Stimulated activated naive CD8-positive, alpha-beta T cell treated with anti-CD3 and anti-CD28 coated beads, Interleukin-15, Interleukin-2, amounts not matched to agents 100 U/mL and 50 U/mL, for 24 hours (primary cell): ENCODE measurements around the gene YPEL2.
"Not testable (repeated sequence)": the region's sequence is repeated elsewhere in the genome, so short reads cannot be mapped to it uniquely, and the experiment has no call there.

Source experiments
- ATAC-seq: fragments of 150-1000 bp; cut with Tn5 transposase; one replicate; pipeline ENCODE4 v1.10.0; 2021
- DNase-seq: peaks from one replicate; pipeline ENCODE4 v3.0.0; 2021

YPEL2 gene

GRCh38 chr17:59406808-59407381 lies 75.4 kb downstream of the YPEL2 start:
- no peak for DNase-seq
- ATAC-seq: no peak

DNA sequence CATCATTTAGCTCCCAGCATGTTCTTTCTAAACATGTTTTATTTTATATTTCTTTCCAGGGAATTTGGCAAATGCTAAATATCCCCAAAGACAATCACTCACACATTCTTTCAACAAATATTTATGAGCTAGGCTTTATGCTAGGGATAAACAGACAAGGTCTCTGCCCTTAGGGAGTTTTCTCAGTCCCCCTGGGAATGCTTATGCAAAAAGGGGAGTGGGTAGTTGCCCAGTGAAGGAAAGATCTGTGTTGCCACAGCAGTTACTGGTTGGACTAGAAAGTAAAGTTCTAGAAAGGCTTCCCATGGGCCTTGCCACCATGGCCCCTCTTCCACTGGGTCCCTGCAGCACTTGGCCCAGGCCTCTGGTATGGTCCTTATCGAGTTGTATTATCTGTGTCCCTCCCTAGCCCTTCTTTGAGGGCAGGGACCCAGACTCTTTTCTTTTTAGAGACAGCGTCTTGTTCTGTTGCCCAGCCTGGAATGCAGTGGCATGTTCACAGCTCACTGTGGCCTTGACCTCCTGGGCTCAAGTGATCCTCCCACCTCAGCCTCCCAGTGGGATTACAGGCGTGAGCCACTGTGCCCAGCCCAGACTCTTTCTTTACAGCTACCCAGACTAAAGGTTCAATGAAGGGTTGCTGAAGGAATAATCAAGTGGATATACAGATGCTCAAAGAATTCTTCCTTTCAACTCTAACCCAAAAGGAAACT lies 78.0 kb downstream of the YPEL2 start:
- DNase-seq (no peak), ATAC-seq (no peak)

DNA sequence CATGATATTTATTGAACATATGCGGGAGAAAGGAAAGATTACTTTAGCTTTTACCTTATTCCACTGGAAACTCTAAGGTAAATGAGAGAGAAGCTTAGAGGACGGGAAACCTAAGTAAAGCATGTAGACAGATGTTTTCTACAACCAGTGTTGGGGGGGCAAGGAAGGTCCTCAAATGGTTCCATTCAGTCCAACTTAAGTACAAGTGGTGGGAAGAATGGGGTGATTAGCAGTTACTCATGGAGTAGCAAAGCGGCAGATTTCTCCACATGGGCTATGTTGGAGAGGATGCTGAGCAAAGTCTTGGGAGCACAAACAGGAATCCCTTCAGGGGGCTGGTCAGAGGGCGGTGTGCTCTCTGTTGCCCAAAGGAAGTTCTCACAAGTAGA lies 78.6 kb downstream of the YPEL2 start:
- no peak for DNase-seq
- ATAC-seq: no peak

DNA sequence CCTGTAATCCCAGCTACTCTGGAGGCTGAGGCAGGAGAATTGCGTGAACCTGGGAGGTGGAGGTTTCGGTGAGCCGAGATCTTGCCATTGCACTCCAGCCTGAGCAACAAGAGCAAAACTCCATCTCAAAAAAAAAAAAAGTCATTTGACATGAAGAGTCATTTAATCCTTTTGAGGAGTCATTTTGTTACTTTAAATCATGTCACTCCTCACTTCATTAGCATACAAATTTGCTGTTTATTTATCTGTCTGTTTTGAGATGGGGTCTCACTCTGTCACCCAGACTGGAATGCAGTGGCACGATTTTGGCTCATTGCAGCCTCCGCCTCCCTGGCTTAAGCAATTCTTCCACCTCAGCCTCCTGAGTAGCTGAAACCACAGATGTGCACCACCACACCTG lies 81.0 kb downstream of the YPEL2 start:
- DNase-seq, ATAC-seq: not testable (repeated sequence)

- DNase-seq (no peak), ATAC-seq (no peak)
Measured at GRCh38 chr17:59413014-59413766, 81.7 kb downstream of the YPEL2 start.

DNA sequence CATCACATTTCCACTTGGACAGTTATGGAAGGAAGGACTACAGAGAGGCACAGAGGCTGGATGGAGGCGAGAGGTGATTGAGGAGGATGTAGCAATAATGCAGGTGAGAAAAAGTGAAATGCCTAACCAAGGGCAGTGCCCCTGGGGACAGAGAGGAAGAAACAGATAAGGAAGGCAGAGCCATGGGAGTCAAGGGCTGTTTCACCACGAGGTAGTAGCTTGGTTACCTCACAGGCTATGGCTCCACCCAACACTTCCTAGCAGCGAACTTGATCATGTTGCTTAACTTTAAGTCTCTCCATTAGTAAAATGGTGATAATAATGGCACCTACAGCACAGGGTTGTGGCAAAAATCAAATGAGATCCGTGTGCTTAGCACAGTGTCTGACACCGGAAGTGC lies 83.9 kb downstream of the YPEL2 start:
- no peak for DNase-seq
- ATAC-seq: no peak

GRCh38 chr17:59416184-59416583 lies 84.7 kb downstream of the YPEL2 start:
- ATAC-seq (peak; percentile 32), DNase-seq (no peak)

GRCh38 chr17:59417452-59417851 lies 86.0 kb downstream of the YPEL2 start:
- DNase-seq (no peak), ATAC-seq (no peak)

GRCh38 chr17:59418732-59419166 lies 87.3 kb downstream of the YPEL2 start:
- ATAC-seq: no peak
- no peak for DNase-seq

- ATAC-seq: no peak
- no peak for DNase-seq
Measured at GRCh38 chr17:59420901-59421300, 89.4 kb downstream of the YPEL2 start.

GRCh38 chr17:59421722-59422121 lies 90.3 kb downstream of the YPEL2 start:
- DNase-seq (no peak), ATAC-seq (no peak)

GRCh38 chr17:59423137-59423724 lies 91.8 kb downstream of the YPEL2 start:
- DNase-seq: no peak
- no peak for ATAC-seq

DNA sequence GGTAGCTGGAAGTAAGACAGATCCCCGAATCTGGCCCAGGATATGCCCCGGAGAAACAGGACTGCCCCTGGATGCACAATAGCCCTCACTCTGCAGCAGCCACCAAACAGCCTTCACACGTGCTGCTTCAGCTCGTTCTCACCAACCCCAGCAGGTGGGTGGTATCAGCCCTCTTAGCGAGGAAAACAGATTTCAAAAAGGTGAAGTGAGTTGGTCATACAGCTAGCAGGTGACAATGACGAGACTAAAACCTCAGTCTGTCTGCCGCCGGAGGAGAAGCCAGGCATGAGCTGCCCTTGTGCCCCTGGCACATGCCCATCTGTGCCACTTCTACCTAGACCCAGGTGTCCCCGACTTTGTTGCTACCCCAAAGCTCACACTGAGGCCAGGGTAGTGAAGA lies 92.4 kb downstream of the YPEL2 start:
- ATAC-seq: no peak
- no peak for DNase-seq

DNA sequence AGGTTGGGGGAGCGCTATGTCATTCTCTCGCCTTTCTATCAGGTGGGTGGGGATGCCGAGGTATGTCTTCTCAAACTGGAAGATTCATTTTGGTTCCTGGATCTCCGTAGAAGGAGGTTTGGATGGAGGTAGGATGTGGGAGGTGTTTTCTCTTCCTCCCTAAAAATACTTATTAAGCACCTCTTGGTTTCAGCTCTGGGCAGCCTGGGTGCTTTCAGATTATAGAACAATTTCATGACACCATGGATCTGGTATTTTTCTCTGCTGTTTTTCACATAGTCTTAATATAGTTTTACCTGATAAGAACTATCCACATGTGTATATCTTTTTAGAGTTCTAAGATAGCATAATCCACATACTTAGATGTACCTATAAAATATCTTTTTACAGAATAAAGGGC lies 92.9 kb downstream of the YPEL2 start:
- ATAC-seq (no peak), DNase-seq (no peak)

DNA sequence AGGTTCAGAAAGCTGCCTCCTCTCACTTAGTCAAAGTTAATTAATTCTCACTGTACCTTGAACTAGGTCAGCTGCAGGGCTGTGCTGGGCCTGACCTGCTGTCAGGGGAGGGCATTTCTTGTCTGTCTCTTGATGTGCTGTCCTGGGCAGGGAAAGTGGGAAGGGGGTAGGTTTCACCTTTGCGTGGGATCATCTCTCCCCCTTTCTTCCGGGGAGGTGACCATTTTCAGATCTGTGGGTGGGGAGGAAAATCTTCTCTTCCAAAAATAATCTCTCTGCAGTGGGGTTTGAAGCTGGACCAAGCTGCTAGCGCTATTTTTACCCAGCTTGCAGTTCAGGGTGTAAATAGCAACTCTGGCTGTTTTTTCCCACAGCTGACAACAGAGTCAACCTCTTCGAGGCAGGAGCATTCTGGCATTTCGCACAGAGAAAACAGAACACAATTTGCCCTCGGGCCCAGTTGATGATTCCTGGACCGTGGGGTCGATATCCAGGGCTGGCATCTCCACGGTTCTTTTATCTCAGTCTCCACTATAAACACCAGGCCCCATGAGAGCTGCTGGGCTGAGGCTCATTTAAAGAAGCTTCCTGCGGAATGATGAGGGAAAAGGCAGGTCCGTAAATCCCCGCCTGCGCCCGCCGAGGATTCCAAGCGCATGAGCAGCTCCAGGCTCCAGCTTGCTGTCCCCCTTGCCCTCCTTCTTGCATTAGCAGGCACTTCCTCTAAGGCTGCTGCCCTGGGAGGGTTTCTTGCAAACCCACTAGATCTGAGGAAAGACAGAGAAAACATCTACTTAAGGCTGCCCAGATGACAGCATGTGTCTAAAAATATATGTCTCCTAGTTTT lies 93.9 kb downstream of the YPEL2 start:
- ATAC-seq (no peak), DNase-seq (no peak)

DNA sequence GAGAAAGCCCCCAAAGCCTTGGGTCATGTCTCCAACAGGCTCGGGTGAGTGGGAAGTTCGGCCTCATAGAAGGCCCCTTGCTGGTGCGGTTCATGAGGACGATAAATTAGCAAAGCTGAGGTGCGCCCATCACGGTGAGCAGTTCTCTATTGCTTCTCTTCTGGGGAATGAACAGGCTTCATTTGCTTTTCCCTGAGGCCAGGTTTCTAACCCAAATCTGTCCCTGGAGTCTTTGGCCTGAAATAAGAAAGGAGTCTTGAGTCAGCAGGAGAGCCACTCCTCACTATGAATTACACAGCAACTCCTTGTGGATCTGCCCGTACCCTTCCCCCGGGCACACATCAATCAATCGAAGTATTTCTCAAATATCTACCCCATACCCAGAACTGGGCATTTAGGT lies 94.6 kb downstream of the YPEL2 start:
- ATAC-seq: no peak
- DNase-seq: no peak

- ATAC-seq: peak; percentile 98
- DNase-seq: peak; percentile 40
Measured at GRCh38 chr17:59427425-59427921, 96.0 kb downstream of the YPEL2 start.

- ATAC-seq: no peak
- no peak for DNase-seq
Measured at GRCh38 chr17:59427996-59428395, 96.5 kb downstream of the YPEL2 start.

GRCh38 chr17:59428916-59429485 lies 97.5 kb downstream of the YPEL2 start:
- no peak for ATAC-seq
- DNase-seq: no peak

GRCh38 chr17:59431601-59432000 lies 100.1 kb downstream of the YPEL2 start:
- no peak for ATAC-seq

GRCh38 chr17:59432657-59433056 lies 101.2 kb downstream of the YPEL2 start:
- ATAC-seq: no peak
- no peak for DNase-seq

More at GRCh38 chr17:59431601-59432000, 100.1 kb downstream of the YPEL2 start:
- no peak for DNase-seq

DNA sequence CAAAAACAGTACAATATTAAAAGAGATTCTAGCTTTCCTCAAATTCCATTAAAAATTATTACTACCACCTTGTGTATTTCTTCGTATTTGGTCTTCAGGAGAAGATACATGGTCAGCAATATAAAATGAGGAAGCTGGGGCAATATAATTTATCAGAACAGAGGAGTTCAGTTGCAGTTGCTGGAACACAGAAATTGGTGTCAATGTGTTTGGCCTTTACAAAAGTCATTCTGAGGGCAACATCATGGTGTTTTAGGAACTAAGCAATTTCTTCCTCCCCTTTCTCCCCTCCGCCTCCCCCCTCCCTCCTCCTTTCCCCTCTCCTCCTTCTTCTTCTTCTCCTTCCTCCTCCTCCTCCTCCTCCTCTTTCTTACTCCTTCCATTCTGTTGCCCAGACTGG lies 102.1 kb downstream of the YPEL2 start:
- ATAC-seq (no peak), DNase-seq (no peak)
